SK-N-DZ (cell line): ENCODE data around the gene MX1.
"Not testable (repeated sequence)": the region's sequence is repeated elsewhere in the genome, so short reads cannot be mapped to it uniquely, and the experiment has no call there.

Experiments used
- DNase-seq: peaks from one replicate; pipeline ENCODE4 v3.0.0-alpha.2; 2015; ENCODE audit warnings: low spot score

Gene MX1

DNA sequence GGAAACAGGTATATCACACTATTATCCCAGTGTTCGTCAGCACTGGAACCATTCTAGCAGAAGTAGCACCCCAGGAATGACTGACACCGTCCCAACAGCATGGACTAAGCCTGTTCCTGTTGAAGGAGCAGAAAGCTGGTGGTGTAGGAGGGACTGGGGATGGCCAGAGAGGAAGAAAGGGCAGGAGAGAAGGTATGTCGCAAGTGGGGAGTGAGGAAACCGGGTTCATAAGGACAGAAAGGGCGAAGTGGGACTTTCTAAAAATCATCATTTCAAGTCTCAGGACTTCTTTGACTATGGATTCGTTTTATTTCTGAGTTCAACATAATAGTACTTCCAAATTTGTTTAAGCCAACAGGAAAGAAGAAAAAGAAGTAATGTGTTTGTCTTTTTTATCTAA, 19.7 kb upstream of the MX1 start:
- no peak for DNase-seq

DNA sequence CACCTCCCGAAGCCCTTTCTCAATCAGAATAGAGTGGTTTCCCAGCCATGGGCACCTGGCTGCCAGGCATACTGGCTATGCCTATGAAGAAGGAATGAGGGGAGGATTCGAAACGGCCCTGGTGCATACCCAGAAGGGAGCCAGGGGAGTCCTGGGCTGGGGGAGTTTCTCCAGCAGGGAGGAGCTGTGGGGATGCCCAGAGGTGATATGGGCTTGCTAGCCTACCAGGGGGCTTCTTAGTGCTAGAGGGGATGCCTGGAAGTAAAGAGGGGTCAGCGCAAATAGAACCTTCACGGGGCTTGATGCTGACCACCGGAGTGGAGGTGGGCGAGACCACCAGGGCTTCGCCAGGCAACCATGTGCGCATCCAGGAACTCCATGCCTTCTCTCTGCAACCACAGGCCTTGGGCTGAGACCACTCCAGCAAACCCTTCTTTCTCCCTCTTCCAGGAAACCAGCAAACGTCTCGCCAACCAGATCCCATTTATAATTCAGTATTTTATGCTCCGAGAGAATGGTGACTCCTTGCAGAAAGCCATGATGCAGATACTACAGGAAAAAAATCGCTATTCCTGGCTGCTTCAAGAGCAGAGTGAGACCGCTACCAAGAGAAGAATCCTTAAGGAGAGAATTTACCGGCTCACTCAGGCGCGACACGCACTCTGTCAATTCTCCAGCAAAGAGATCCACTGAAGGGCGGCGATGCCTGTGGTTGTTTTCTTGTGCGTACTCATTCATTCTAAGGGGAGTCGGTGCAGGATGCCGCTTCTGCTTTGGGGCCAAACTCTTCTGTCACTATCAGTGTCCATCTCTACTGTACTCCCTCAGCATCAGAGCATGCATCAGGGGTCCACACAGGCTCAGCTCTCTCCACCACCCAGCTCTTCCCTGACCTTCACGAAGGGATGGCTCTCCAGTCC, 18.2 kb upstream of the MX1 start:
- no peak for DNase-seq

GRCh38 chr21:41410361-41410760, 15.7 kb upstream of the MX1 start:
- DNase-seq = no peak

- DNase-seq = no peak
These were observed 15.1 kb upstream of the MX1 start for GRCh38 chr21:41410767-41411448.

DNA sequence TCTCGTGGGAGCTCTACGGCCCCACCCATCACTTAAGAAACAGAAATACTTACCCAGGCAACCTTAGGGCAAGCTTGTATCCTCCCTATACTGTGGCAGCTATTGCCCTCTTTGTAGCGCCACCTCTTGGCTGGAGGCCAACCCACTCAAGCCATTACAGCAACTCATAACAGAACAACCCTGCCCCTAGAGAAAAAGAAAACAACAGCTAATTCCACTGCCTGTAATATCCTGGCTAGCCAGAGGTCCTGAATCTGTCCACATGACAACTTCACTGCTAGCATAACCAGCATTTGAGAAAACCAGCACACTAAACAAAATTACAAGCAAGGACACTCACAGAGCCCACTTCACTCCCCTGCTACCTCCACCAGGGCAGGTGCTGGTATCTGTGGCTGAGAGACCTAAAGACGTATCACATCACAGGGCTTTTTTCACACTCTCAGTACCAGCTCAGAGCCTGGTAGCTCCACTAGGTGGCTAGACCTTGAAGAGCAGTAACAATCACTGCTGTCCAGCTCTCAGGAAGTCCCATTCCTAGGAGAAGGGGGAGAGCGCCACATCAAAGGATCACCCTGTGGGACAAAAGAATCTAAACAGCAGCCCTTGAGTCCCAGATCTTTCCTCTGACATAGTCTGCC, 14.5 kb upstream of the MX1 start:
- DNase-seq = no peak

DNA sequence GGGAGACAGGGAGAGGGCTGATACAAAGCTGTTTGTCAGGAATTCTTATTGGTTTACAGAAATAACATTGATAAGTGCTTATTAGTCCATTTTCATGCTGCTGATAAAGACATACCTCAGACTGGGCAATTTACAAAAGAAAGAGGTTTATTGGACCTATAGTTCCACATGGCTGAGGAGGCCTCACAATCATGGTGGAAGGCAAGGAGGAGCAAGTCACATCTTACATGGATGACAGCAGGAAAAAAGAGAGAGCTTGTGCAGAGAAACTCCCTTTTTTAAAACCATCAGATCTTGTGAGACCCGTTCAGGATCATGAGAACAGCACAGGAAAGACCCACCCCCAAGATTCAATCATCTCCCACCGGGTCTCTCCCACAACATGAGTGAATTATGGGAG, 8.5 kb upstream of the MX1 start:
- not testable (repeated sequence) for DNase-seq

- DNase-seq = no peak
These were observed 7.6 kb upstream of the MX1 start for GRCh38 chr21:41418393-41418792.

DNA sequence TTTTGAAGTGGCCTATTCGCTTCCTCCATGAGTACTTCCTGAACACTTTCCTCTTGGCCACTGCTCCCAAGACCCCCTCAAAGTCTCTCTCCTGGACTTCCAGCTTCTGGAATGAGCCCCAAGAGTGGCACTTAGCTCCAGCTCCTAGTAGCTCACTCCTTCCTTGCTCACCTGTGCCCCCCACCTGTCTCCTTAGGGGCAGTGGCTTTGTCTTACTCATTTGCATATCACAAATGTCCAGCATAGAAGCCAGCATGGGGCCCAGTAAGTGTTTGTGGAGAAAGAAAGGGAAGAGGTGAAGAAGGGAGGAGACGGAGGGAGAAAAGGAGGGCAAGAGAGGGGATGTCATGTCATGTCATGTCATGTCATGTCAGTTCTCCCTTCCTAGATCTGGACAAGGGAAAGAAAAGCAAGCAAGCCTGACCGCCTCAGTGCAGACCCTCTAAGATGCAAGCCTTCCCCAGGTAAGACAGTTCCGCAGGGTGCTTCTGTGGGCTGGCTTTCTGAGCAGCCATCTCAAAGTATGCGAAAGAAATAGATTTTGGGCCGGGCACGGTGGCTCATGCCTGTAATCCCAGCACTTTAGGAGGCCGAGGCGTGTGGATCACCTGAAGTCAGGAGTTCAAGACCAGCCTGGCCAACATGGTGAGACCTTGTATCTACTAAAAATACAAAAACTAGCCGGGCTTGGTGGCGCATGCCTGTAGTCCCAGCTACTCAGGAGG, 6.9 kb upstream of the MX1 start:
- no peak for DNase-seq

DNA sequence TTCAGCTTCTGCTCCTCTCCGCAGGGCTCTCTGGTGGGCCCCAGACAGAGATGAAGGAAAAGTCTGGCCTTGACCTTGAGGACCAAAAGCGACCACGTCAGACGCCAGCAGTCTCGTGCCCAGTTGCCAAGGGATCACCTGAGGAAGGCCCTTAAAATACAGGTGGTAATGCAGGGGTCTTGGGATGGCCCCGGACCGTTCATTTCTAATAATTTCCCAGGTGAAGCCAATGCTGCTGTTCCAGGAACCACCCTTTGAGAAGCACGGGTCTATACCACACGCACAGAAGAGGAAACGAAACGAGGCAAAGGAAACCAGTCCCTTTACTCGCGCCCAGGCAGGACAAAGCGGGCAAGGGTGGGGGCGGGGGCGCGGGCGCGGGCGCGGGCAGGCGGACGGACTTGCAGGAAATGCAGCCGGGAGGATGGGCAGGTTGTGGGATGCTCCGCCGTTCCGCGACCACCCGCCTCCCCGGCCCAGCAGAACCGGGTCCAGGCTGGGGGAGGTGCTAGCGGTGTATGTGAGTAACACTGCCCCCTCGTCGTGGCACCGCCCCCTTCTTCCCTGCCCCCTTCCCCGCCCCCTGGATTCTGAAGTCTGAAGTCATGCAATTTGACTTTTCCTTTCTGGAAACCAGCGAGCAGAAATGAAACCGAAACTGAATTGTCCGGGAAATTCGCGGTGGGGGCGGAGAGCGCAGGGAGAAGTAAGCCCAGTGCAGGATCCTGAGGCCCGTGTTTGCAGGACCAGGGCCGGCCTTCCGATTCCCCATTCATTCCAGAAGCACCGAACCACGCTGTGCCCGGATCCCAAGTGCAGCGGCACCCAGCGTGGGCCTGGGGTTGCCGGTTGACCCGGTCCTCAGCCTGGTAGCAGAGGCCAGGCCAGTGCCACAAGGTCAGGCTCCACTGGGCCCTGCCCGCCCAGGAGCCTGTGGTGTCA, 5.8 kb upstream of the MX1 start:
- no peak for DNase-seq

DNA sequence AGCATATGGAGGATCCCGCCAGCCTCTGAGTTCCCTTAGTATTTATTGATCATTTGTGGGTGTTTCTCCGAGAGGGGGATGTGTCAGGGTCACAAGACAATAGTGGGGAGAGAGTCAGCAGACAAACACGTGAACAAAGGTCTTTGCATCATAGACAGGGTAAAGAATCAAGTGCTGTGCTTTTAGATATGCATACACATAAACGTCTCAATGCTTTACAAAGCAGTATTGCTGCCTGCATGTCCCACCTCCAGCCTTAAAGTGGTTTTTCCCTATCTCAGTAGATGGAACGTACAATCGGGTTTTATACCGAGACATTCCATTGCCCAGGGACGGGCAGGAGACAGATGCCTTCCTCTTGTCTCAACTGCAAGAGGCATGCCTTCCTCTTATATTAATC, 5.0 kb upstream of the MX1 start:
- not testable (repeated sequence) for DNase-seq

GRCh38 chr21:41422546-41423304, 3.3 kb upstream of the MX1 start:
- DNase-seq = no peak

DNA sequence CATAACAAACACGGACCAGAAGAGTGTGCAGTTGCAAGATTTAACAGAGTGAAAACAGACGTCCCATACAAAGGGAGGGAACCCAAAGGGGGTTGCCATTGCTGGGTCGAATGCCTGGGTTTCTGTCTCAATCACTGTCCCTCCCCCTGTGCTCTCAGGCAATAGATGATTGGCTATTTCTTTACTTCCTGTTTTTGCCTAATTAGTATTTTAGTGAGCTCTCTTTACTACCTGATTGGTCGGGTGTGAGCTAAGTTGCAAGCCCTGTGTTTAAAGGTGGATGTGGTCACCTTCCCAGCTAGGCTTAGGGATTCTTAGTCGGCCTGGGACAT, 2.8 kb upstream of the MX1 start:
- DNase-seq = not testable (repeated sequence)

- DNase-seq = no peak
These were observed 468 bp upstream of the MX1 start for GRCh38 chr21:41425588-41425953.

DNA sequence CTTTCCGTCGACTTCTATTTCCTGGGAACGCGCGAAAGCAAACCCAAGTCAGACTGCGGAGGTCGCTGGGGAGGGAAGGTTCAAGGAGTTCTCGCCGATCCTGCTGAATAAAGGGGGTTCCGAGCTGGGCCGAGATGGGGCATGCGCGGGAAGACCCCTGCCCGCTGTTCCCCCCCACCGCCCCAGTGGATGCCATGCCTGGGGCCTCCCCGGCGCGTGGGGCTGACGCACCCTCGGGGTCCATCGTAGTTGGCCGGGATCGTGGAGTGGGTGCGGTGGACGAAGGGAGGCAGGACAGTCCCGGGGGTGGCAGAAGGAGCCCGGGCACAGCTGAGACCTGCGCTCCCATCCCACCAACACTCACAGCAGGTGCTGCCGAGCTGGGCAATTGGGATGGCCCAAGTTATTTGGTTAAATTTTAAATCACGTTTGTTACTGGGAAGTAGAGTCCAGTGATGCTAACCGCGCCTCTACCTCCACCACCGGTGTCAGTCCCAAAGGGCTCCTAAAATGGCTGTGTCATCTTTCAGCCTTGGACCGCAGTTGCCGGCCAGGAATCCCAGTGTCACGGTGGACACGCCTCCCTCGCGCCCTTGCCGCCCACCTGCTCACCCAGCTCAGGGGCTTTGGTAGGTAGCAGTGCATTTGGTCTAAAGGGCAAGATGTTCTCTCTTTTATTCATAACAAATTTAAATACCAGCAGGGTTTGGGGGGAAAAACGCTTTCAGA, 801 bp downstream of the MX1 start:
- no peak for DNase-seq

DNA sequence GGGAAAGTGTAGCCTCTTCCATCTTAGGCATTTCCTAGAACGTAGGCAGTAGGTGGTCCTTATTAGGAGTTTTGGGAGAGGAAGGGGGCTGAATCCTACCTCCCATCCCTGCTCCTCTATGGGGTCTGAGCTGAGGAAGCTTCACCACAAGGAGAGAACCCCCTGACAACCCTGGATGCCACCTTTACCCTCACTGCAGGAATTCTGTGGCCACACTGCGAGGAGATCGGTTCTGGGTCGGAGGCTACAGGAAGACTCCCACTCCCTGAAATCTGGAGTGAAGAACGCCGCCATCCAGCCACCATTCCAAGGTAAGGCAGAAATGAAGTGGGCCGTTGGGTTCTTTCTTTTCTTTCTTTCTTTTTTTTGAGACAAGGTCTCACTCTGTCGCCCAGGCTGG, 1.5 kb downstream of the MX1 start:
- DNase-seq = no peak

DNA sequence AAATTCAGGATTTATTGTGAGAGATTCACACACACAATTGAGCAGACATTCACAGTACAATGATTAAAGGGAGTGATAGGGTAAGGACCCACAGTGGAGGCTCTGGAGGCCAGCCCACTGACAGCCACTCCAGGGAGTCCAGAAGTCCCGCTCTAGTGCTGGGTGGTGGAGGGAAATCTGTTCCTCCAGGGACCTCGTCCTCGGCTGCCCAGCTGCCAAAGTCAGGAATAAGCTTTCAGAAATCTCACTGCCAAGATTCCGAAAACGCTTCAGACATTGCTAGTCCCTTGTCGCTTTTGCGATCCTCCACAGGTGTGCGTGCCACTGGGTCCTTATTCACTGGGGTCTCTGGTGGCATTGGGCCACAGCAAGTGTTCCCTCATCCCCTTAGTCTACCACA, 2.3 kb downstream of the MX1 start:
- DNase-seq = no peak

DNA sequence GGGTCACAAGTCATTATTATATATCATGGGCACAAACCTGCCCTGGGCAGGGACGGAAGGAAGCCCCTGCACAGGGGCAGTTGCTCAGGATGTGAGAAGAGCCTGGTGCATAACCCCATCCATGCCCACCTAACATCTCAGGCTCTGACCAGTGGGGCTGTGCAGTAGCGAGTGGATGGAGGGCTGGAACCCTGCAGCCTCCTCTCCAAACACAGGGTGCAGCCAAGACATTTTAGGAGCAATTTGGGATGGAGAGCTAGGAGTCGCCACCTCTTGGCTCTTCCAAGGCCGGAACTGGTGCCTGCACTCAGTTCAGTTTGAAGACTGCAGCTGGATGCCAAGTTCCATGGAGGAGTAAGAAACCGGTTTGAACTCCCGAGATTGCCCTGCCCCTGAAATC, 2.8 kb downstream of the MX1 start:
- DNase-seq = no peak

- no peak for DNase-seq
These were observed 3.3 kb downstream of the MX1 start for GRCh38 chr21:41429305-41429704.

DNA sequence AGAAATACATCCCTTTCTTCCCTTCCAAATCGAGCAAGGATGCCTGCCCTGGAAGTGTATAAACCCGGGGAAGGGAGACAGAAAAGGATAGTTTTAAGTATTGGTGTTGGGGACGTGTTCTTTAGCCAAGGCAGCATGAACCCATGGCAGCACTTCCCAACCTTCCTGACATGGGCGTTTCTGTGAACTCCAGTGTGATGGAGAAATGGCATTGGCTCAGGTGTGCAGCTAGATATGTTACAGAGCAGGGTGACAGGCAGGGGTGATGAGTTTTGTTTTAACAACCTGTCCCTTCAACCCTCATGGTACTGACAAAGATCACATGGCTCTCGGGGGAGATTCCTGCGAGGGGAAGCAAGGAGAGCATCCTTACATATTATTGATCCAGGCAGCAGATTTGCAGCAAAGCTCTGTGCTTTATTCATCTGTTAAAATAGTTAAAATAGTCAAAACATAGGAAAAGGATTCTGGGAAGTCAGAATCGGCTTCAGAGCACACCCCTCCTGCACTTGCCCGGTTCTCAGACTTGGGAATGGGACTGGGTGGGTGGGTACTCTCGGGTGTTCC, 4.0 kb downstream of the MX1 start:
- DNase-seq = no peak
